ENCODE measurements around the gene TSKU.

- TF ChIP-seq CTCF (conservative IDR thresholded peaks at IDR 0.05) (no peak), ZFX (IDR thresholded peaks at IDR 0.05) (no peak)
Measured at GRCh38 chr11:76835036-76835435, 51.9 kb downstream of the TSKU start.
